Stimulated activated CD4-positive, alpha-beta T cell treated with anti-CD3 and anti-CD28 coated beads, Interleukin-4, amount 100 ng/mL, for 4 hours (primary cell): ENCODE measurements around the gene PDSS2.
"Not testable (repeated sequence)": the region's sequence is repeated elsewhere in the genome, so short reads cannot be mapped to it uniquely, and the experiment has no call there.

Experiments used
- DNase-seq, 2 experiments: peaks; one replicate each; pipeline ENCODE4 v3.0.0-alpha.2; 2020

PDSS2 gene

GRCh38 chr6:107209406-107210305, 249.7 kb downstream of the PDSS2 start:
- DNase-seq: no peak

DNA sequence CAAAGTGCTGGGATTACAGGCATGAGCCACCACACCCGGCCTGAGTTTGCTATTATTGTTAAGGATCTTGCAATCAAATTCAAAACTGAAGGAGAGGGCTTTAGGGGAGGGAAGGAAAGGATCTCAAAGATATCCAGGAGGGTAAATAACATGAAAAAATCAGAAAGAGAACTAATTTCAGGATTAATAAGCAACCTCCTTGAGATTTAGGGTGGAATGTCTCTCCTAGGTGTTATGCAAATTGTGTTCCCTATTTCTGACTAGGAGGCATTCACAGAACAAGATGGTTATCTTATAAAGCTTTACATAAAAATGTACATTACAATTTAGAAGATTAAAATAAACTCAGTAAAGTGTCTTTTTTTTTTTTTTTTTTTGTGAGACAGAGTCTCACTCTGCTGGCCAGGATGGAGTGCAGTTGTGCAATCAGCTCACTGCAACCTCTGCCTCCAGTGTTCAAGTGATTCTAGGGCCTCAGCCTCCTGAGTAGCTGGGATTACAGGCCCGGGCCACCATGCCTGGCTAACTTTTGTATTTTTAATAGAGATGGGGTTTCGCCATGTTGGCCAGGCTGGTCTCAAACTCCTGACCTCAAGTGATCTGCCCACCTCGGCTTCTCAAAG, 252.0 kb downstream of the PDSS2 start:
- no peak for DNase-seq

DNA sequence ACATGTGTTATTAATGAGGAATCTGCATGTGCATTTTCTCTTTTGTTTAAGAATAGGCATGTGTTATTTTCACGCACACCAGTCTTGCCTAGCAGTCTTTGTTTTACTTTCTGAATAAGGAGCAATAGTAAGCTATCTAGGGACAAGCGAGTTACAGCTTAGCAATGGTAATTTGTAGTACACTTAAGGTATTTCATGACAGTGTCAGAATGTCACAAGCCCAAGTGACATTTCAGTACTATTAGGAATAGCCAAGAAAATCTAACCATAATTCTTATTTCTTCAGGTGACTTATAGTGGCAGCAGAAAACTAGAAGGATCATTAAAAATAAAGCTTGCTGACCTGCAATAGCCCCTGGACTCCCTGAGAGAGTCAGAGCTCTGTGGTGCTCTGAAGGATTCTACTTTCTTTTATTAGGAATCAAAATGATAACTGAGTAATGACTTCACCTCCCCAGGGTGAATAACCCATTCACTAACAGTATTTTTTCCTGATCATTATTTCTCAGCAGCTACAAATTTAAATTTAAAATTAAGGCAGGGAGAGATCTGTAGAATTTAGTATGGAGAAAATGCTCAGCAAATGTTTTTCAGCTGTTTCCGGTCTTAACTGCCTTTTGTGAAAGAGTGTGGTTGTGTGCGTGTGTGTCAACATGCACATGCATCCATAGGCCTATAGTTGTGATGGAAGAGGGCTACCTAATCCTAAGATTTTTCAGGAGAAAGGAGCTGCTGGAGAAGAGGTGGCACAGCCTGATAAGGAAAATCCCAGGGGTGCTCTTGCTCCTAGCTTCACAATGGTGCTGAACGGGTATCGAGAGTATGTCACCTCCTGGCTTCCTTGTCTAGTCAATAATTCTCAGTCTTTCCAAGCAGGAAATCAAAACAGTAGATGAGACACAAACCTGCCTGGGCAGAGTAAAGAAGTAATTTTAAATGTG, 254.0 kb downstream of the PDSS2 start:
- DNase-seq: no peak

- no peak for DNase-seq
Measured at GRCh38 chr6:107202876-107203468, 256.4 kb downstream of the PDSS2 start.

- DNase-seq: no peak
Measured at GRCh38 chr6:107198631-107199416, 260.5 kb downstream of the PDSS2 start.

DNA sequence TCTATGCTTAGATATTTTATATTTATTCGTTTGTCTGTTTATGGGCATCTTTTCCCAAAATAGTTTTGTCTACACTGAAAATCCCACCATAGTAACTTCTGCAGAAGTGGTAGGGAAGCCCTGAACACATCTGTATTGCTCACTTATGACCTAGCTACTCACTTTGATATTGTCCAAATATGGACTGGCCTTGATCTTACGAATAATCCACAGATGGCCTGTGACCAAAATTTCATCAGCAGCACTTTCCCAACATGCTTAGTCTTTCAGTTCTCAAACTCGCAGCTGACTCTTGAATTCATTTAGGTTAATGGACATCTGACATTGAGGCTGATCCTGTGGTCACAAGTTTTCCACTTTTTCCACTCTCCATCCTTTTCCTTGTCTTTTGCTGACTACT, 263.2 kb downstream of the PDSS2 start:
- no peak for DNase-seq

GRCh38 chr6:107194723-107195122, 264.6 kb downstream of the PDSS2 start:
- not testable (repeated sequence) for DNase-seq

DNA sequence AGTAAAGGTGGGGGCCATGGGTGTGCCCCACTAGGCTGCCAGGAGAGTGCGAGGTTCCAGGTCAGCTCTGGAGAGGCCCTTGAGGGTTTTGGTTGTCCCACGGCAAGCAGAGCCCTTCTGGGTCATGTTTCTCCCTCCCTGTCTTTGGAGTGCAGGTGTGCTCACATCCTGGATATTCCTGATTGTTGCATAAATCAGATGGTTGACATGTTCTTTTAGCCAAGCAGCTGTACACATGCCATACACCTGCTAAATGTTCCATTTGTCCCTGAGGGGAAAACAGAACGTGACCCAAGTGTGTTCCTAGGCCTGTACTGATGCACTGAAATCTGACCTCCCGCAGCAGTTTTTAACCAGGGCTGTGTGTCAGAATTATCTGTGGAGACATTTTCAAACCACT, 266.5 kb downstream of the PDSS2 start:
- DNase-seq: no peak

DNA sequence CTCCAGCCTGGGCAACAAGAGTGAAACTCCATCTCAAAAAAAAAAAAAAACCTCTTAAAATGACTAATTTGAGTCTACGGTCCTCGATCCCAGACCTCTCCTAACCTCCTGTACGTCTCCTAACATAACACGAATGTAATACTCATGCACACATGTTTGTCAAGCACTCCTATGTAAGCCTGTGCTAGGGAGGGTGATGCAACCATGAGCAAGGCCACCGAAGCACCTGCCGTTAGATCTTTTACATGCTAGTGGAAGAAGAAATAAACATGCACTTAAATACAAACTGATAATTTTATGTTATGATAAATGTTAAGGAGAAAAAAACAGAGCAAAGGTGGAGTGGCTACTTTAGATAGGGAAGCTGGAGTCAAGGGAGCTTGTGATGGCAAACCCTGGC, 271.7 kb downstream of the PDSS2 start:
- DNase-seq: no peak

GRCh38 chr6:107186047-107186446, 273.3 kb downstream of the PDSS2 start:
- DNase-seq: no peak

DNA sequence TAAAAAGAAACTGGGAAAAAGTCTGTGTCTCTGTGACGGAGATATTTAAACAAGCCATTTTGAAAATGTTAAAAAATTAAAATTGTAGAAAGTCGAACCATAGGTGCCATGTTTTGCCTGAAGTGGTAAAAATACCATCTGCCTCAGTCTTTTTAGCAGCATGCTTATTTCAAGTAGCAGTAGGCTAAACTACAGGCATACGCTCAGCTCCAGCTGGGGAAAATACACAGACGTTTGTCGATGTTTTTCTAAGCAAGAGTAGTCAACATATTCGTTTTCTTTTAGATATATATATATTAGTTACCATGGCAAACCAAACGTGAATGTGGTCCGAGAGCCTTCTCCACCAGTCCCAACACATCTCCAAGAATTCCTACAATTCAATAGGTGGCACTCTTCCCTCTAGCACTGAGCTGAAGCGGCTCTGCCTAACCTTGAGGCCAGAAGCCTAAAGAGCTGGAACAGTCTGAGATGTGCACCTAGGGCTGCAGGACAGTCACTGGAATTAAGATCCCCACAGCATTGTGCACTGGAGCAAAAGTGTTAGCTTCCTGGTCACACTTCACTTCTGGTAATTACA, 273.9 kb downstream of the PDSS2 start:
- DNase-seq: no peak

DNA sequence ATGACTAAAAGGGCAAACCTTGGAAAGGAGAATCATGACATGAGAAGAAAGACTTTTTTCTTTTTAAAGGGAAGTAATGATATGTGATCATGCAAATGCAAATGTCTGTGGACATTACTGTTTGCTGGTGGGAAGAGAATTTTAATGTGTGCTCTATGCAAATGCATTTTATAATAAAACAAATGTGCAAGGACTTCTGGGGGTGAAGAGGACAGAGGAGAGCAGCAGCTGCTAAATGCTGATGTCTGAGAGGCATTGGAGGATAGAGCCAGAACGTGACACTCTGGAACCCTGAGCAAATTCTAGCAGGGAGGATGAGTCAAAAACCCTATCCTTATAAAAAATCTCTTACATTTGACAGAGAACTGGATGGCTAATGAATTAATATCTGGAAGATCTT, 274.9 kb downstream of the PDSS2 start:
- DNase-seq: no peak

- DNase-seq: no peak
Measured at GRCh38 chr6:107180099-107180498, 279.3 kb downstream of the PDSS2 start.

- DNase-seq: no peak
Measured at GRCh38 chr6:107179004-107179403, 280.4 kb downstream of the PDSS2 start.

DNA sequence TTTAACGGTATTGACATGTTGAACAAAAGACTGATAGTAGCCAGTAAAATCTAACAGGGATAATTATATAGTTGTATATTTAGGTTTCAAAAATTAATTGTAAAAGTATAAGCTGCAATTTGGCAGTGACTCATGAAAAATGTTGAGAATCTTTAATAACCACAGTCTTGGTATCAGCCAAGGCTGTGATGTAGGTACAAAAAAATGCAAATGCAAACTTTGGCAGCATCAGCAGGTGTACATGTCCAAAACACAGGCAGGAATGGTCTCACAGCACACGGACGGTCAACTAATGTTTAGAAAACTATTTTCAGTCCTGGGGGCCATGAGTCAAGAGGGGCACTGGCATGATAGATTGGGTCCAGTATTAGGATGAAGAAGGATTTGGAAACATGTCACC, 285.6 kb downstream of the PDSS2 start:
- no peak for DNase-seq

GRCh38 chr6:107171513-107171912, 287.9 kb downstream of the PDSS2 start:
- no peak for DNase-seq

DNA sequence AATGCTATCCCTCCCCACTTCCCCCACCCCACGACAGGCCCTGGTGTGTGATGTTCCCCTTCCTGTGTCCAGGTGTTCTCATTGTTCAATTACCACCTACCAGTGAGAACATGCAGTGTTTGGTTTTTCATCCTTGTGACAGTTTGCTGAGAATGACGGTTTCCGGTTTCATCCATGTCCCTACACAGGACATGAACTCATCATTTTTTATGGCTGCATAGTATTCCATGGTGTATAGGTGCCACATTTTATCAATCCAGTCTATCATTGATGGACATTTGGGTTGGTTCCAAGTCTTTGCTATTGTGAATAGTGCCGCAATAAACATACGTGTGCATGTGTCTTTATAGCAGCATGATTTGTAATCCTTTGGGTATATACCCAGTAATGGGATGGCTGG, 295.1 kb downstream of the PDSS2 start:
- DNase-seq: not testable (repeated sequence)

DNA sequence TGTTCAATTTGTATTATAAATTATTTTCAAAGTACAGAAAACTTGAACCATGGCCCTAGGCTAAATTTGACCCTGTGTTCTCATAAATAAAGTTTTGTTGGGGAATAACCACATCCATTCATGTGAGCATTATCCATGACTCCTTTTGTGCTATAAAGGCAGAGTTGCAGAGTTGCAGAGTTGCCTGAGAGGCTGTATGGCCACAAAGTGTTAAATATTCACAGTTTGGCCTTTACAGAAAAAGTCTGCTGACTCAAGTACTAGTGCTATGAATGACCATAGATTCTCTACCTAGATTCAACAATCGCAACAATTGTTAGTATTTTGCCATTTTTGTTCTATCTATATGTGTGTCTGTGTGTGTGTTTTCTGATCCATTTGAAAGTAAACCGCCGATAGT, 297.8 kb downstream of the PDSS2 start:
- no peak for DNase-seq

DNA sequence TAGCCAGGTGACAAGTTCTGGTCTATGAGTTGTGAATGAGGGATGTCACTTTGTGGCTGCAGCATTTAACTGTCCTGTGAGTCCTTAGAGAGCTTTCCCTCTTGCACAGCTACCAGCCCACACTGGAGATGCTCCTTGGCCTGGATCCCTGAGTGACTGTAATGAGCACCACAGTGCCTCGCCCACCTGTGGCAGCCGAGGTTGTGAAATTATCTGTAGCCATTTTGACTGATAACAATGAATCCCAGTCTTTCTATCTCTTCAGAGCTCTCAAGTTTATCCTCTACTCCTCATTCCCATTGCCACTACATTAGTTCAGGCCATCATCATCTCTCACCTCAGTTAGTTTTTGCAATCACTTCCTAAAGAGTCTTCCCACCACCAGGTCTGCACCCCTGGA, 302.7 kb downstream of the PDSS2 start:
- DNase-seq: no peak

GRCh38 chr6:107154801-107155160, 304.6 kb downstream of the PDSS2 start:
- no peak for DNase-seq

- no peak for DNase-seq
Measured at GRCh38 chr6:107154131-107154800, 305.1 kb downstream of the PDSS2 start.
